ENCODE data around the gene HMGXB3. TPM values are rescaled to one million over a fixed set of nuclear protein-coding genes. Genes with fewer than 3 reads are reported as not detected.

Gene HMGXB3
- total RNA-seq, 1 experiment from 2014 or later, result 36.8 TPM

DNA sequence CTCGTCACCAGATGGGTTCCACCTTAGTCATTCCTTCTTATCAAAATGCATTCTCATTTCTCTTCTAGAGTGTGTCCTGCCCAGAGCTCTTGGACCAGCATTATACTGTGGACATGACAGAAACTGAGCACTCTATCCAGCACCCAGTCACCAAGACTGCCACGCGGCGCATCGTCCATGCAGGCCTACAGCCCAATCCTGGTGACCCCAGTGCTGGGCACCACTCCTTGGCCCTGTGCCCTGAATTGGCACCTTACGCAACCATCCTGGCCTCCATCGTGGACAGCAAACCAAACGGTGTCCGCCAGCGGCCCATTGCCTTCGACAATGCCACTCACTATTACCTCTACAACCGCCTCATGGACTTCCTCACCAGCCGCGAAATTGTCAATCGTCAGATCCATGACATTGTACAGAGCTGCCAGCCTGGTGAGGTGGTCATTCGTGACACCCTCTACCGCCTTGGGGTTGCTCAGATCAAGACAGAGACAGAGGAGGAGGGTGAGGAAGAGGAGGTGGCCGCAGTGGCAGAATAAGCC, 51.2 kb downstream of the HMGXB3 start:
- DNase-seq (ENCODE audit: low spot score), result no peak

DNA sequence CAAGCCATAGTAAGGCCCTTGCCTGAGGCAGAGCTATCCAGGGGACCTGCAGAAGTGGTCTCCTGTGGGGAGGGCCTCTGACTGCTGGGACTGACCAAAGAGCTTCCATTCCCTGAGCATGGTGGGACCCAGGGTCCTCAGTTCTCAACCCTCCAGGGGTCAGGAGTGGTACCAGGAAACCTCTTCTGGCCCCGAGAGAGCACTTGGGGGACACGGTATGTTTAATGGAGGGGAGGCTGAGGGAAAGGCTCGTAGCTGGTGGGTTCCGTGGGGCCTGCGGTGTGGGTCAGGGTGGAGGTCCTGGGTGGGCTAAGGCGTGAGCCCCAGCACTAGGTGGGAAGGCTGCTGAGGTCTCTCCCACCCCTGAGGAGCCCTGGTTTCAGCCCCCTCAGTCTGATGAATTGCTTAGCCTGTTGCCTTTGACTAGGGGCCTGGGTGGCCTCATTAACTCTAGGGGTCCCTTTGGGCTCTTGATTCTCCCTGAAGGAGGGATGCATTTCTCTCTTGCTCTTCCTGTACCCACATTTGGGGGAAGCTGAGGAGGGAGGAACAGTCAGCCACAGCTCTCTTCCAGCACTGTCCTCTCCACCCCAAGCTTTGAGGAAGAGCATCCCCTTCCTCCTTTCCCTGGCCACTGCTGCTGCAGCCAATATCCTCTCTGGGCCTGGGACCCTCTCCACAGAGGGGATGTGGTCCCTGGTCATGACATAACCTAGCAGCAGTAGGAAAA, 51.9 kb downstream of the HMGXB3 start:
- no peak for DNase-seq (ENCODE audit: low spot score)

DNA sequence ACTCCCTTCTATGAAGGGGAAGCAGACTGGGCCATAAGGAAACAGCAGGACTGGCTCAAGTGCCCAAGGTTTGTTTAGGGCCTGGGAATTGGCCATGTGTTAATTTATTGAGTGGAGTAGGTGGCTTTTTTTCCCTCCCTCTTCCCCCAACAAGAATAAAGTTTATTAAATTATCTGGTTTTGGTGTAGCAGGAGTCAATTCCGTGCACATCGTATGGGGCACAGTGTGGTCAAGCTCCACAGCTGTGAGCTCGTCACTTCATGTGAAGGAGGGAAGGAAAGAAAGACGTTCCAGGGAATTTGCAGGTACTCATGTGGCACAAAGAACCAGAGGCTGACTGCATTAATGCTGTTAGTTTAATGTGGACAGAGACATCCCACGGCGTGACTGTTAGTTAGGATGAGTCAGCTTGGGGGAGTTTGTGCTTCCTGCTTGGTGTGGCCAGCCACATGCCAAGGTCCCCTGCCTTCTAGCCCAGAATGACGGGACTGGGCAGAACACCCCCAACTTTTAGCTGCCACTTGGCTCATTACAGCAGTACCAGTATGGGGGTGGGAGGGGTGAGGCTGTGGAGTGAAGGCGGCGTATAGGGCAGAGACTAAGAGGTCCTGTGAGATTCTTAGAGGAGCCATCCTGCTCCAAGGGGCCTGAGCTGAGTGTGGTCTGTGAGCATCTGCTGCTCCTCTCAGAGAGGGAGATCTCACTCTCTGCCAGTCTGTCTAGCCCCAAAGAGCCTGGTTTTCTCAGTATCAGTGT, 52.6 kb downstream of the HMGXB3 start:
- peak; percentile 97 for DNase-seq (ENCODE audit: low spot score)

- no peak for DNase-seq (ENCODE audit: low spot score)
Observed at GRCh38 chr5:150053713-150054392, 53.3 kb downstream of the HMGXB3 start.

- DNase-seq (ENCODE audit: low spot score), result no peak
Observed at GRCh38 chr5:150054569-150054968, 54.0 kb downstream of the HMGXB3 start.

GRCh38 chr5:150055326-150056074, 55.0 kb downstream of the HMGXB3 start:
- DNase-seq (ENCODE audit: low spot score), result no peak

GRCh38 chr5:150056075-150056443, 55.5 kb downstream of the HMGXB3 start:
- no peak for DNase-seq (ENCODE audit: low spot score)

DNA sequence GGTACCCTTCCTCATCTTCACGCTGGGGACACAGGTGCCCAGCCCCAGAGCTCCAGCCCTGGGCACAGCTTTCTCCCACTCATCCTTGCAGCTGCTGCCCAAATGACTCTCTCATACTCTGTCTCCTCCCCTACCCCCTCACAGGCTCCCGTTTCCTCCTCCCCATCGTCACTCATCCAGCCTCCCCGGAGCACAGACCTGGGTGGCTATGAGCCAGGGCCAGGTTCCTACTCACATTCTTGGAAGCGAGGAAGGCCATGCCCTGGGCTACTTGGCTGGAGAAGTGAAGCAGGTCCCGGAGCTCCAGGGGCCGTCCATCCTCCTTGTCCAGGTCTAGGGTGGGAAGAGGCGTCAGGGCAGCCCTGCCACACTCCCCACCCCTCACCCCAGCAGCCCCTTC, 56.5 kb downstream of the HMGXB3 start:
- DNase-seq (ENCODE audit: low spot score), result no peak

GRCh38 chr5:150057511-150057910, 57.0 kb downstream of the HMGXB3 start:
- no peak for DNase-seq (ENCODE audit: low spot score)

GRCh38 chr5:150057996-150058395, 57.5 kb downstream of the HMGXB3 start:
- DNase-seq (ENCODE audit: low spot score), result peak; percentile 43

DNA sequence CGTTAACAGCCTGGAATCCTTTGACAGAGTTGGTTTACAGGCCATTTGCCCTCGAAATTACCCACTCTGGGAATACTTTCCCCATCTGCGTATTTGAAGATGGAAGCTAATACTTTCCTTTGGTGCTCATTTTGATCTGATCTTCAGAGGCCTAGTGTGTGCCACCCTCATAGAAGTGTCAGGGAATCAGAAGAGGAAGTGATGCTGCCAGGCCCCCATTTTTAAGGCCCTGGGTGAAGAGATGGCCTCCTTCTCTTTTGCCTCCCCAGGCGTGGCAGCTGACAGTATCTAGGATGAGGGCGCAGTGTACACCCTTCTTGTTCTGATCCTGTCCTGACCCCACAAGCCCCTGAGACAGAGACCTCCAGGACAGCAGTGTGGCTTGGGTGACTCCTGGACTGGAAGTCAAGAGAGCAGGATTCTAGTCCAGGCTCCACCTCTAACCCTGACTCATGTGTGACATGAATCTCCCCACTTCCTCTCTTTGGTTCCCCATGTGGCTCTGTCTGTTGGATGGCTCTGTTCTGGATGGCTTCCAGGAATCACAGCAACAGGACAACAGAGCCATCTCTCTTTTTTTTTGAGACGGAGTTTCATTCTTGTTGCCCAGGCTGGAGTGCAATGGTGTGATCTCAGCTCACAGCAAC, 58.1 kb downstream of the HMGXB3 start:
- peak; percentile 95 for DNase-seq (ENCODE audit: low spot score)

DNA sequence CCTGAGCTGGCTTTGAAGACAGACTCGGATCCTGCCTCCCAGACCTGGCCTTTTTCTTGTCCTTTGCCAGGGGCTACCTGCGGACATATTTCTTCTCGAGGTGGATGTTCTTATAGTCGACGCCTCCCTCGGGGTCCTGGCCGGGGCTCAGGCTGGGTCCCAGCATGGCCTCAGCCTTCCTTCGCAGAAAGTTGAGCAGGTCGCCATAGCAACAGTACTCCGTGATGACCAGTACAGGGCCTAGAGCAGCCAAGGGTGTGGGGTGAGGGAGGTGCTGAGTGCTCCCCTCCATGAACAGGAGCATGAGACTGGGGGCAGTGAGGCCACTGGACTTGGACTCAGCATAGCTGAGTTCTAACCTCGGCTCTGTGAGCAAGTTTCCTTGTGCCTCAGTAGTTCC, 59.1 kb downstream of the HMGXB3 start:
- DNase-seq (ENCODE audit: low spot score), result no peak

GRCh38 chr5:150060471-150060870, 59.9 kb downstream of the HMGXB3 start:
- no peak for DNase-seq (ENCODE audit: low spot score)

- no peak for DNase-seq (ENCODE audit: low spot score)
Observed at GRCh38 chr5:150061538-150061995, 61.0 kb downstream of the HMGXB3 start.

DNA sequence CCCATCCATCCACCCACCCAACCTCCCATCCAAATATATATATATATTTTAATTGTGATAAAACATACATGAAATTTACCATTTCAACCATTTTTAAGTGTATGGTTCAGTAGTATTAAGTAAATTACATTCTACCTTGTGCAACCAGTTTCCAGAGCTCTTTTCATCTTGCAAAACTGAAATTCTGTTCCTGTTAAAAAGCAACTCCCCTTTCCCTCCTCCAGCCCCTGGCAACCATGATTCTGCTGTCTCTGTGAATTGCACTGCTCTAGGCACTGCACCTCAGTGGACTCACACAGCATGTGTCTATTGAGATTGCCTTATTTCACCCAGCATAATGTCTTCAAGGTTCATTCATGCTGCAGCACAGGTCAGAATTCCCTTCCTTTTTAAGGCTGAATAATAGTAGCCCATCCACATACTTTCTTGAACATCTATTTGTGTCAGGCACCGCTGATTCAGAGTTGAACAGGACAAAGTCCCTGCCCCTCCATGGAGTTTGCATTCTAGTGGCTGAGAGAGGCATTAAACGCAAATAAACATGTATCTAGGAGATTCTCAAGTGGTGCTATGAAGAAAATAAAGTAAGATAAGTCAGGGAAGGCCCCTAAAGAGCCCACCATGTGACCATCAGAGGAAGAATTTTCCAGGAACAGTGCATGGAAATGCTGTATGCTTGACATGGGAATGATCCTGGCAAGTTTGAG, 61.8 kb downstream of the HMGXB3 start:
- DNase-seq (ENCODE audit: low spot score), result no peak

- no peak for DNase-seq (ENCODE audit: low spot score)
Observed at GRCh38 chr5:150063638-150064037, 63.1 kb downstream of the HMGXB3 start.

- DNase-seq (ENCODE audit: low spot score), result peak; percentile 40
Observed at GRCh38 chr5:150064681-150065220, 64.2 kb downstream of the HMGXB3 start.

GRCh38 chr5:150065346-150065745, 64.8 kb downstream of the HMGXB3 start:
- peak; percentile 84 for DNase-seq (ENCODE audit: low spot score)

- DNase-seq (ENCODE audit: low spot score), result peak; percentile 35
Observed at GRCh38 chr5:150065886-150066285, 65.3 kb downstream of the HMGXB3 start.

DNA sequence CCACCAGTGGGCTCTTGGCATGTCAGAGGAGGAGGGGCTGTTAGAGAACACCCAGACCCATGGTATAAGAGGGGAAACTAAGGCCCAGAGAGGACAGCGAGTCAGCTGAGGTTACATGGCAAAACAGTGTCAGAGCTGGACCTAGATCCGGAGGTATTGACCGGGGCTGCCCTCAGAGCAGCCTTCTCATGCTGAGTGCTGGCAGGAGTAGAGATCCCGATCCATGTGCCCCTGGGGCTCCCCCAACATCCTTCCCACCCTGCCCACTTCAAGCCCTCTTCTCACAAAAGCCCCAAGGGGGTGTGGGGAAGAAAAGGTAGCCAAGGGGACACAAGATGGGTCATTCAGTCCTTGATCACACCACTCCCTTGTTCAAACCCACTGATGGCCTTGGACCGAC, 65.9 kb downstream of the HMGXB3 start:
- DNase-seq (ENCODE audit: low spot score), result no peak

Measured in A172 (cell line).